MM.1S (cell line): ENCODE measurements around the gene DCBLD1.

Source experiments
- CTCF ChIP-seq: fragments of 300-600 bp; sonication (generic); IDR thresholded peaks from 2 replicates; pipeline ENCODE4 v1.5.1; 2016; ENCODE audit warnings: antibody characterized with exemption, low read length, mixed read lengths
- EZH2 ChIP-seq: fragments of 300-600 bp; sonication (generic); optimal IDR thresholded peaks from 2 replicates; pipeline ENCODE3; 2017; ENCODE audit warnings: low read depth, mild to moderate bottlenecking, antibody characterized with exemption, low read length, mixed read lengths
- EZH2phosphoT487 ChIP-seq: fragments of 300-600 bp; sonication (generic); IDR thresholded peaks from 2 replicates; pipeline ENCODE4 v1.6.1; 2018; ENCODE audit warnings: antibody characterized with exemption, low read length

- TF ChIP-seq CTCF (no peak), EZH2 (no peak), EZH2phosphoT487 (no peak)
Measured at GRCh38 chr6:117485433-117485832, 3.0 kb downstream of the DCBLD1 start.
